Left renal cortex interstitium (tissue), 4 donors: ENCODE results near the gene HS3ST6. TPM values are rescaled to one million over a fixed set of nuclear protein-coding genes. Genes with fewer than 3 reads are reported as not detected.
"Not testable (repeated sequence)": the region's sequence is repeated elsewhere in the genome, so short reads cannot be mapped to it uniquely, and the experiment has no call there.

Experiments
- DNase-seq, 4 donors: peaks; one replicate each; pipeline ENCODE4 v3.0.0-alpha.2; 2013; ENCODE audit warnings: low read depth in 4 of 4, low spot score in 2 of 4, missing footprints in 1 of 4
- polyA plus RNA-seq, 4 donors: library from polyadenylated mRNA; unstranded; fragments of 120-200 nt; gene quantifications; one replicate each; pipeline ENCODE4 v1.2.1, GENCODE V29; 2013; ENCODE audit not compliant: insufficient read length in 4 of 4

The HS3ST6 gene
- polyA plus RNA-seq, 4 donors = 0.21 to 0.55 (median 0.35) TPM

DNA sequence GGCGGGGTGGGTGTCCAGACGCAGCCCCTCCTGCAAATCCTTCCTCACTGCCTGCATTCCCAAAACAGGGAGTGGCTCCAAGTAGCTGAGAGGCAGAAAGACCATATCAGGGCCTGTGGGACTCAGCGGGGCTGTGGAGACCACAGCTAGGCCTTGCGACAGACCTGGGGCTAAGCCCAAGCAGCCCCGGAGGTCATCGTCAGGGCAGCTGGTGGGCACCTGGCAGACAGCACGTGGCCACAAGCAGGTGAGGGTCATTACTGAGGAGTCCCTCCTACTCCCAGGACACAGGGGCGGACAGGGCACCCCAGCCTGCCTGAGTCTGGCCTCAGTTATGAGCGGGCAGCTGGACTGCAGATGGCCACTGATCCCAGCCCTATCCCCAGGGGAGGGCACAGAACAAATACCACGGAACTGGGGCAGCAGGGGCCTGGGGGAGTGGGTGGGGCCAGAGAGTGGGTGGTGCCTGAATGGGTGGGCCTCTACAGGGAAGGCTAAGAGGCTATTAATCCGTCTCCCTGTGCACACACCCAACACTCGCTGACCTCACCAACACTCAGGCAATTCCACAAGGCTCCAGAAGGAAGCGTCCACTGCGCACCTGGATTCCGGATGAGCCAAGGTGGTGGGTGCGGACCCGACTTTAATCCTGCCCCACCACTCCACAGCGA is 8.5 kb downstream of the HS3ST6 start:
- DNase-seq = no peak

DNA sequence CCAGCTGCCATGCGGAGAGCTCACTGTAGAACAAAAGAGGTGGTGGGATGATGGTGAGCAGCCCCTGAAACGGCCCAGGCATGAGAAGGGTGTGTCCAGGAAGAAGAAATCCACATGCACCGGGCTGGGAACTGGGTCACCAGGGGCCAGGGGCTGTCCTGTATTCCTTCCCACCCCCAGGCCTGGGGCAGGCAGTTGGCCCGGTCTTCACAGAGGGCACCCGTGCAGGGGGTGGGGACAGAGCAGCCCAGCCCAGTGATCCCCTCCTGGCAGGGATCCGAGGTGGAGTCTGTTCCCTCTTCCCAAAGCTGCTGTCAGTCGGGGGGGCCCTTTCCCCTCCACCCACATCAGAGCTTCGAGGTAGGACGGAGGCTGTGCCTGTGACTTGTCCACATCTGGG is 9.2 kb downstream of the HS3ST6 start:
- DNase-seq = no peak

DNA sequence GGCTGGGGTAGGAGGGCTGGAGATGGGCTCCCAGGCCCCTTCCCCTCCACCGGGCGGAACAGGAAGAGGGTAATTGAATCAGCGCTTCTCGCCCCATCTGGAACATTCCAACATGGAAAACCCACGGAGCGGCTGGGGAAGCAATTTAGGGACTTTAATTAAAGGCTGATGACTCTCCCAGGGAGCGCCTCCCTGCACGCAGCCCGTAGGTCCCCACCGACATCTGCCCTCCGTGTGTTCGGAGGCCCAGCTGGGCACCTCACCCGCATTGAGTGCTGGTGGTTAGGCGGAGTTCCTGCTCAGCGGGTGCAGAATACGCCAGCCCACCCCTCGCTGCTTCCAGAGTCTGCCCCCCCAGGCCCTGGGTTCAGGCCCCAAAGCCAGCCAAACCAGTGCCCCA is 10.0 kb downstream of the HS3ST6 start:
- no peak for DNase-seq

DNA sequence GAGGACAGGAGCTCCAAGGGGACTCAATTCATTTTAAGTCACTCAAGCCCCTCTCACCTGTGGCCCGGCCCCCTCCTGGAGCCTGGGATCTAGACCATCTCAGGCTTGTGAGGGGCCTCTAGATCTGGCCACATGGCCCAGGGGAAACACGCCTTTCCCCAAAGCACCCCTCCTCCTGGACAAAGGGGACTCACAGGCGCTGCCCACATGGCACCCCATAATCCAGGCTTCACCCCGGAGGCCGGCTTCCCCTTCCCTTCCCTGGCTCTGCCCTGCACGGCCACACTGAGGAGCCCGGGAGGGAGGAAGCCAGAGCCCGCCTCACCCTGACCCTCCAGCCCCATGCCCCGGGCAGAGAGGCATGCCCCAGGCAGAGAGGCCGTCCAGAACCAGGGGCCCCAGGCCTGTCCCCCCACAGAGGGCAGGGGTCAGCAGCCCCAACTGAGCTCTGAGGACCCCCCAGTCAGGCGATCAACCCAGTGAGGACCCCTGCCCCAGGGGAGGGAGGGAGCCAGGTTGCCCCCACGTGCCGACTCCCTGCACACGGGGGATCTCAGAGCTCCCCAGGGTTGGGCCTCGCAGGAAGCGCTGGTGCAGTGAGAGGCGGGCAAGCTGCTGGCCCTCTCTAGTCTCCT is 10.9 kb downstream of the HS3ST6 start:
- DNase-seq = no peak

DNA sequence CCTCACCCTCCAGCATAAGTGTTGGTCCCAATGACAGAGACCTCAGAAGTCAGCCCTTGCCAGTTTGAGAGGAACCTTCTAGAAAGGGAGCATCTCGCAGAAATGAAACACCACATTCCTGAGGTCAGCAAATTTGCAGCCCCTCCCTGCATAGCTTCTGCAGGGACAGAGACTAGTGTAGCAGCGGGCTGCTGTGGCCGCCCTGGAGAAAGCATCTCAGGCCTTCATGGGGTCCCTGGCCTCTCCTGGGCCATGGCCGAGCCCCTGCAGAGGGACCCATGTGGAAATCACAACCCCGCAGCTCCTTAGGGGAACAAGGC is 11.4 kb downstream of the HS3ST6 start:
- no peak for DNase-seq

DNA sequence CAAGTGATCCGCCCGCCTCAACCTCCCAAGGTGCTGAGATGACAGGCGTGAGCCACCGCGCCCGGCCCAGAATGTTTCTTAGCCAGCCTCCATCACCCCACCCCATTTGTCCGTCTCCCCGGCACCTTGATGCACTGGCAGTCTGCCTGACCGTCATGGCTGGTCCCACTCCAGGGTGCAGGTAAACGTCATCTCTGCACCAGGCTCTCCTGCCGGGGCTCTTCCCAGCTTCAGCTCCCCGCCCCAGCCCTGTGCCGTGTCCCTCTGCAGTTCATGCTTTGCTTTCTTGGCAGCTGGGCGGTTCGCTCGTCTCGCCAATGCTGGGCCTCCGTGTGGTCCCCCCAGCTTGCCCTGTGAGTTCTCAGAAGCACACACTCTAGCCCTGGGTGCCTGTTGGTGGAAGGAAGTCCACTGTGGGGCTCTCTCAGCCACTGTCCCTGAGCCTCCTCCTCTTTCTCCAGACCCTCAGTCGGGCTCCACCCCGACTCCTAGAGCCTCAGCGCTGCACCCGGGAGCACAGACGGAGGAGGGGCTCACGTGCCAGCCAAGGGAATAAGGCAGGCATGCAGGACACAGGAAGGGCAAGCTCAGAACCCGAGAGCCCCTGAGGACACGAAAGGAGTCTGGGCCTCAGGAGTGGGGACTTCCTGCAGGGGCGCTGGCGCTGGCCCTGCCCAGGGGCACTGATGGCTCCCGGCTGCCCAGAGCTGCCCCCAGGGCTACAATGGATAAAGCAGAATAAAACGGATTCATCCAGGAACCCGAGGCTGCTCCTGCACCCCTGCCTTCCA is 12.0 kb downstream of the HS3ST6 start:
- DNase-seq = no peak

DNA sequence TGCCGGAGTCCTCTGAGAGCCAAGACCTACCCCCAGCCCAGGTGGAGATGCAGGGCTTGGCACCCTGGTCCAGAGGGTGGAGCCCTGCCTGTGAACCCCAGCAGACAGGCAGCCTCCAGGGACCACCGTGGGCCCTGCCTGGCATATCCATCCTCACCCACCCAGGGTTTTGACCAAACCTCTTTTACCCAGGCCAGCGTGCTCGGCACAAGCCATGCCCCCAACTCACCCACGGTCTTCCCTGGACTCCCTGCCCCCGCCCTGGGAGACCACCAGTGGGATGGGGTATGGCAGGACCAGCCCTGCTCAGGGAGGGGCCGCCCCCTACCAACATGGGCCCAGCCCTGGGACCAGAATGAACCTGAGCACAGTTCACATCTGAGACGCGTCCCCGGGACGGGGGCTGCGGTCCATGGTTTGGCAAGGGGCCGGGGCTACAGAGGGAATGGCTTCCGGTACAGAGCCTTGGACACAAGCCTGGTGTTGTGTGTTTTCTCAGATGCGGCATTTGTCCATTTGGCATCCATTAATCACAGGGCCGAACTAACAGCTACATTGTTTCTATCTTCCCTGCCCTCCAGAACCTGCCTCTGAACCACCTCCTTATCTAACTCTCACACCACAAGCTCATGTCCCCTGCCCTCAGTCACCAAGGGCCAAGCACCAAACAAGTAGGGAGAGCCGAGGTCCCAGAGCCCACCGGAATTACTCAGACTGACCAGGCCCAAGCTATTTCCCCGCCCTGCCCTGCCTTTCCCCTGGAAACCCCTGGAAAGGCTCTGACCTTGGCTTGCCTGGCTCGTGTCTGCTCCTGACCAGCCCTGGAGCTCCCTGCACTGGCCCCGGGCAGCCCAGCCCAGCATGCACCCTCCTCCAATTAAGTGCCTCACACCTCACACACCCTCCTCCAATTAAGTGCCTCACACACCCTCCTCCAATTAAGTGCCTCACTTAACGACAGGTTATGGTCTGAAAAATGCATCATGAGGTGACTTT is 14.1 kb downstream of the HS3ST6 start:
- no peak for DNase-seq

DNA sequence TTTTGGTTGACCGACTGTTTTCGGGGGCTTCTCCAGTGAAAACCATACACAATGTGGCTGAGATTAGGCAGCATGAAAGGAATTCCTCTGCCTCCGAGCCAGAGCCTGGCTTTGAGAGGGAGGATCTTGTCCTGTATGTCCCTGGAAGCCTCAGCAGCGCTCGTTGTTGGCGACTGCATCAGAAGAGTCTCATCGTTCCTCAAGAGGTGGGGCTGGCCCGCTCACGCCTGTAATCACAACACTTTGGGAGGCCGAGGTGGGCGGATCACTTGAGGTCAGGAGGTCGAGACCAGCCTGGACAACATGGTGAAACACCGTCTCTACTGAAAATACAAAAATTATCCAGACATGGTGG is 15.0 kb downstream of the HS3ST6 start:
- no peak for DNase-seq

DNA sequence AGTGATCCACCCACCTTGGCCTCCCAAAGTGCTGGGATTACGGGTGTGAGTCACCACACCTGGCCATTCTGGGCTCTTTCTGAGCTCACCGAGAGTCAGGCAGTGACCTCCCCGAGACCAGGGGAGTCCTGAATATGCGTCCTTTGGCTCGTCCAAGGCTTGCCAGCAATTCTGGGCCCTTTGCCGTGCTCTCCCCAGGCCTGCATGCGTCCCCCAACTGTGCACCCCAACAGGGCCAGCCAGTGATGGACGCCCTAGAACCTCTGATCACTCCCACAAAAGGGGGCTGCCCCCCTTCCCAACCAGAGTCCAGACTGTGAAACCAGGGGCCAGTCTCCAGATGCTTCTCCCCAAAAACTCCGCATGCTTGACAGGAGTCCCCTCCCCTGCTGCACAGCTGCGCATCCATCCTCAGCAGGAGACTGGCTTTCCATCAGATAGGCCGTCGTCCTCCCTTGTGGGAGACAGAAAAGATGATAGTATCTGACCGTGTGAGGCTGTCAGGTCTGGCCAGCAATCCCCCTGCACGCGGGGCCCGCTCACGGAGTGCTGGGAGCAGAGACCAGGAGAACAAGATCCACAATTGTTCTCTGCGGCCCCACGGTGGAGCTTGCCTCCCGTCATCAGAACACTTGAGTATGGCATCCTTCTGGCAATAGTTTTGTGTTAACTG is 15.5 kb downstream of the HS3ST6 start:
- DNase-seq = no peak

DNA sequence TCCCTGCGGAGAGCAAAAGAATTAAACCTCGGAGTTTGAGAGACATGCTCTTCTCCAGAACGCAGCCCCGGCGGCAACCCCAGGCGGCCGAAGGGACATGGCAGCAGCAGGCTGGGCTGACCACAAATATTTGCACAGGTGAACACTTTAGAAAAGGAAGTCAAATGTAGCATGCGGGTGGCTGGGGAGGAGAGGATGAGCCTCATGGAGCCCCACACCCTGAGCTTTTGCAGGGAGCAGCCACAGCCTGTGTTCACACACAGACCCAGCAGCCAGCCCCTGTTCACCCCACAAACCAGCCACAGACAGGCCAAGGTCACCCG is 17.8 kb downstream of the HS3ST6 start:
- DNase-seq = no peak

DNA sequence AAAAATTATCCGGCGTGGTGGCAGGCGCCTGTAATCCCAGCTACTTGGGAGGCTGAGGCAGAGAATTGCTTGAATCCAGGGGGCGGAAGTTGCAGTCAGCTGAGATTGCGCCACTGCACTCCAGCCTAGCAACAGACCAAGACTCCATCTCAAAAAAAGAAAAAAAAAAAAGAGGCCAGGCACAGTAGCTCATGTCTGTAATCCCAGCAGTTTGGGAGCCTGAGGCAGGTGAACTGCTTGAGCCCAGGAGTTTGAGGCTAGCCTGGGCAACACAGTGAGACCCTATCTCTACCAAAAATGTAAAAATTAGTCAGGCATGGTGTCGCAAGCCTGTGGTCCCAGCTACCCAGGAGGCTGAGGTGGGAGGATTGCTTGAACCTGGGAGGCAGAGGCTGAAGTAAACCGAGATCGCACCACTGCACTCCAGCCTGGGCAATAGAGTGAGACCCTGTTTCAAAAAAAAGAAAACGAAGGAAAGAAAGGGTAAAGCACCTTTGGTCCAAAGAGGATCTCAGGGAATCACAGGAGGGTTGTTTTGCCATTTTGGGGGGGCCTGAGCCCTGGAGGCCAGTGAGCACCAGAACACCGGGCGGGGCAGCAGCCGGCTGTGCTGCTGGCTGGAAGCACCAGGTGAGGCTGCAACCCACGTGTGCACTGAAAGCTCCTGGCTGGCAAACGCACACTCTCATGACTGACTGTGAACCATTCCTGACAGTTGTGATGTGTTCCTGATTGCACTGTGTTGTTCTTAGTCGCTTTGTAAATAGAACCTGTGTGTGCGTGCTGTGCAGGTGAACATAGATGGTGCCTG is 18.4 kb downstream of the HS3ST6 start:
- no peak for DNase-seq

DNA sequence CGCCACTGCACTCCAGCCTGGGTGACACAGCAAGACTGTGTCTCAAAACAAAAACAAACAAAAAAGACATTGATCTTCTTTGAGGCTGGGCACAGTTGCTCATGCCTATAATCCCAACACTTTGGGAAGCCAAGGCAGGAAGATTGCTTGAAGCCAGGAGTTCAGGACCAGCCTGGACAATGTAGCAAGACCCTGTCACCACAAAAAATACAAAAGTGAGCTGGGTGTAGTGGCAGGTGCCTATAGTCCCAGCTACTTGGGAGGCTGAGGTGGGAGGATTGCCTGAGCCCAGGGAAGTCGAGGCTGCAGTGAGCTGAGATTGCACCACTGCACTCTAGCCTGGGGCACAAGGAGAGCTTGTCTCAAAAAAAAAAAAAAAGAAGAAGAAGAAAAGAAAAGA is 20.5 kb downstream of the HS3ST6 start:
- not testable (repeated sequence) for DNase-seq

DNA sequence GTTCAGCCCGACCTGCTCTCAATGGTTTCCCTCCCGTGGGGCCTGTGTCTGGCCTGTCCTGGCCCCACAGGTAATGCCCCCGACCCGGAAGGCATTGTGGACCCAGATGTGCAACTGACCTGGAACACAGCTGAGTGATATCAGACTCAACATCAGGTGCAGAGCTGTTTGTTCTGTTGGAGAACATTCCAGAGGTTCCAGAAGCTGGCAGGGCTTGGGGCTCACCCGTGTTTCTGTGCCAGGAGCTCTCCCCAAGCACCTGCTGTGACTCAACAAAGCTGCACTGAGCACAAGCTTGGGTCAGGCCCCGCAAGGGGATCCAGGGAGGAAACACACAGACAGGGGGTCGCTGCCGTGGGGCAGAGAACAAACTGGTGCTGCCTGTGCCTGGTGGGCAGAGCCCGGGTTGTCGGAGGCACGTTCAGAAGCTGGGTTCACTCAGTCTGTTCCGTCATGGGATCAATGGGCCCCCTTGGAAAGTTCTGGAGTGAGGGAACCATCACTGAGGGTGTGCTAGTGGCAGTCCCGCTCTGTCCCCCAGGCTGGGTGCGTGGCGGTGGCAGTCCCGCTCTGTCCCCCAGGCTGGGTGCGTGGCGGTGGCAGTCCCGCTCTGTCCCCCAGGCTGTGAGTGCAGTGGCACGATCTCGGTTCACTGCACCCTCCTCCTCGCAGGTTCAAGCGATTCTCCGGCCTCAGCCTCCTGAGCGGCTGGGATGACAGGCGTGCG is 22.1 kb downstream of the HS3ST6 start:
- no peak for DNase-seq

DNA sequence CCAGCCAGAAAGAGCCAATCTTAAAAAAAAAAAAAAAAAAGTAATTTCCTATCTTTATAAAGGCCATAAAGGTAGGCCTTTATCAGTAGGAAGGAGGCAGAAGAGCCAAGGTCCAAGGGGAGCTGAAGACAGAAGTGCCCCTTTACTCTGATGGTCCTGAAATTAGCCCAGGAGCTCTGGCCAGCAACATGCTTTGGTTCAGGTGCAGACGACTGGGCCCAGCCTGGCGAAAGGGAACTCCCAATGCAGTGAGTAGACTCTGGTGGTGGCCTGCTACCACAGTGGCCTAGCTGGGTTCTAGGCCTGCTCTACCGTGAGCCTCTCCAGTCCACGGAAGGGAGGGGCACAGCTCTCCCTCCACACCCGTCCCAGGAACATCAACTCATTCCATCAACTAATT is 23.1 kb downstream of the HS3ST6 start:
- DNase-seq = no peak

DNA sequence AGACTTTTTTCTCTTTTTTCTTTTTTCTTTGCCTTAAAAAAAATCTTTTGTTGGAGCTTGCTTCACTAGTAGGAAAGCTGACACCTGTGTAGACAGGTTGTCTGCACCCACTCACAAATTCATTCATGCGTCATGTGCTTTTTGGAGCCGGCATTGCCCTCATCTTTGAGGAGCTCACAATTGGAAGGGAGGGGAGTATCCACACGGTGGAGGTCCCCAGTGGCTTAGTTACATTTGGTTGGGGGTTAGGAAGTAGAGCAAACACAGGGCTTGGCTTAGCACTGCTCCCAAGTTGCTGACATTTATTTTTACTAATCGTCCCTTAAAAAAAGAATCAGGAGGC is 27.5 kb downstream of the HS3ST6 start:
- DNase-seq = no peak

DNA sequence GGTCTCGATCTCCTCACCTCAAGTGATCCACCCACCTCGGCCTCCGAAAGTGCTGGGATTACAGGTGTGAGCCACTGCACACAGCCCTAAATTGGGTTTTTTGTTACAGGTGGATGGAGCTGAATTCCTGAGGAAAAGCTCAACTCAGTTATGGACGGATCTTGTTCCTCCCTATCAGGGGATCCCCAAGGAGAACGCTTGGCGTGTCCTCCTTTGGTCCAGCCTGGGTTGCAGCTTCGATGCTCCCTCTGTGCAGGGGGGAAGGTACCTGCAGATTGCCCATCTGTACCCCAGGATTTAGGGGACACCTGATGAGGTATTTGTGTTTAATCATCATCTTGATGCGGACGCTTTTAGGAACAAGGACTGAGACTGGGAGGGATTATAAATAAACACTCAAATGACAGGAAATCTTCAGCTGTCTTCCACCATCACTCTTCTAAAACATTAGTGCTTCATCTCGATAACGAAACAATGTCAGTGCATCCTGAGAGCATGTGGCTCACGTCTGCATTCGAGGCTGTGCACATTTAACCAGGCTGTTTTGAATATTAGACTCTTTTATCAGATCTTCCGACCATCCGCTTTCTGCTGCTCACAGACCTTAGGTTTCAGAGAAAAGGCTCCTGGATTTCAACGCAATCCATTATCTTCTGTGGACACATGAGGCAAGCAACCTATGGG is 28.0 kb downstream of the HS3ST6 start:
- DNase-seq = no peak

DNA sequence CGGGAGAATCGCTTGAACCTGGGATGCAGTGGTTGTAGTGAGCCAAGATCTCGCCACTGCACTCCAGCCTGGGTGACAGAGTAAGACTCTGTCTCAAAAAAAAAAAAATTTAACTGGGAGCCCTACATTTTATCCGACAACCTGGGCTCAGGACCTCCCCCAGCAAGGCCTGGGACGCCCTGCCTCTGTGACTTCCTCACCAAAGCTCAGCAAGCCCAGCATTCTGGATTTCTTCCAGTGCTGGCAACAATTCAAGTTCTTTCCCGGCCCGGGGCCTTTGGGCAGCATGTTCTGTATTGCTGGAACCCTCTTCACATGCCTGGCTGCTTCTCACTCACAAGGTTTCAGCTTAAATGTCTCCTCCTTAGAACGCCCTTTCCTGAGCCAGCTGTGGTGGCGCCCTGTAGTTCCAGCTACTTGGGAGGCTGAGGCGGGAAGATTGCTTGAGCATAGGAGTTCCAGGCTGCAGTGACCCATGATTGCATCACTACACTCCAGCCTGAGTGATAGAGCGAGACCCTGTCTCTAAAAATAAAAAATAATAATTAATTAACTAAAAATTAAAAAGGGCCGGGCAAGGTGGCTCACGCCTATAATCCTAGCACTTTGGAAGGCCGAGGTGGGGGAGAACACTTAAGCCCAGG is 30.4 kb downstream of the HS3ST6 start:
- no peak for DNase-seq

DNA sequence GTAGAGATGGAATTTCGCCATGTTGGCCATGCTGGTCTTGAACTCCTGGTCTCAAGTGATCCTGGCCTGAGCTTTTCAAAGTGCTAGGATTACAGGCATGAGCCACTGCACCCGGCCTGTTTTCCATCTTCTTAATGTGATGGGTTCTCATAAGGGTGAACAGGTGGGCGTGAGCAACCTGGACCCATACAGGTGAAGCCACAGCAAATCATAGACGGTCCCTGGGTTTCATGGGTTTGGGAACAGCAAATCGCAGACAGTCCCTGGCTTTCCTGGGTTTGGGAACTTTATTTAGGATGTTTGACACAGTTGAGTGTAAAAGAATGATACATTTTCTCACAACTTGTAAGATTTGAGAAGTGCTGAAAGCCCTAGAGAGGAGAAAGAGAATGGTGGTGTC is 33.3 kb downstream of the HS3ST6 start:
- DNase-seq = no peak
